ENCODE data around the gene ABCG8. TPM values are rescaled to one million over a fixed set of nuclear protein-coding genes. Genes with fewer than 3 reads are reported as not detected.

Gene ABCG8
- total and polyA plus RNA-seq, 8 donors: 0.03 to 0.06 TPM; not detected in 6

DNA sequence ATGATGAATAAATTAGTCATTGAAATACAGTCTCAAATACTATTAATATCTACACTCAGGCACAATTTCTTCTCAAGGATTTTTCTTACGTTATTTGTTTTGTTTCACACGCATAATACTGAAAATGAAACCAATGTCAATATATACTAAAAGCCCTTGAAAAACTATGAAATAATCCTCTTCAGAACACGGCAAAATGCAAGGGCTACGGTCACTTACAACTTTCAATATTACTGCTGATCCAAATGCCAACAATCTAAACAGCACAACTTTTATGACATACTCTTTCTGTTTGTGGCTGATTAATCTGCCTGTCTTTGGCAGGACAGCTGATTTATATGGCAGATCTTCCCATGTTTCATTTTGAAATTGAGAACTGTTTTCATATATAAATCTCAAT lies 88.7 kb downstream of the ABCG8 start:
- H3K36me3 ChIP-seq: peaks cover 0 to 5% (median 0%) of the 10 kb centered on the region in 3 donors
- H3K27ac ChIP-seq: no peak overlapping the region
- no peaks in the 10 kb centered on the region for H3K4me1 ChIP-seq
- H3K4me3 ChIP-seq: no peak overlapping the region
- no peak for ATAC-seq
- FAIRE-seq: no peak
- no peaks in the 10 kb centered on the region for H3K27me3 ChIP-seq
- TF ChIP-seq, protein P1, sequence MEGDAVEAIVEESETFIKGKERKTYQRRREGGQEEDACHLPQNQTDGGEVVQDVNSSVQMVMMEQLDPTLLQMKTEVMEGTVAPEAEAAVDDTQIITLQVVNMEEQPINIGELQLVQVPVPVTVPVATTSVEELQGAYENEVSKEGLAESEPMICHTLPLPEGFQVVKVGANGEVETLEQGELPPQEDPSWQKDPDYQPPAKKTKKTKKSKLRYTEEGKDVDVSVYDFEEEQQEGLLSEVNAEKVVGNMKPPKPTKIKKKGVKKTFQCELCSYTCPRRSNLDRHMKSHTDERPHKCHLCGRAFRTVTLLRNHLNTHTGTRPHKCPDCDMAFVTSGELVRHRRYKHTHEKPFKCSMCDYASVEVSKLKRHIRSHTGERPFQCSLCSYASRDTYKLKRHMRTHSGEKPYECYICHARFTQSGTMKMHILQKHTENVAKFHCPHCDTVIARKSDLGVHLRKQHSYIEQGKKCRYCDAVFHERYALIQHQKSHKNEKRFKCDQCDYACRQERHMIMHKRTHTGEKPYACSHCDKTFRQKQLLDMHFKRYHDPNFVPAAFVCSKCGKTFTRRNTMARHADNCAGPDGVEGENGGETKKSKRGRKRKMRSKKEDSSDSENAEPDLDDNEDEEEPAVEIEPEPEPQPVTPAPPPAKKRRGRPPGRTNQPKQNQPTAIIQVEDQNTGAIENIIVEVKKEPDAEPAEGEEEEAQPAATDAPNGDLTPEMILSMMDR (IDR thresholded peaks at IDR 0.05): no peak
- WGBS, 2 donors: 84 to 88% methylated on average over 4 of the region's 4 CpGs
- no peaks in the 10 kb centered on the region for H3K9me3 ChIP-seq
- DNase-seq: no peak
- intact Hi-C loops (cut with DNase I): no loop called here

DNA sequence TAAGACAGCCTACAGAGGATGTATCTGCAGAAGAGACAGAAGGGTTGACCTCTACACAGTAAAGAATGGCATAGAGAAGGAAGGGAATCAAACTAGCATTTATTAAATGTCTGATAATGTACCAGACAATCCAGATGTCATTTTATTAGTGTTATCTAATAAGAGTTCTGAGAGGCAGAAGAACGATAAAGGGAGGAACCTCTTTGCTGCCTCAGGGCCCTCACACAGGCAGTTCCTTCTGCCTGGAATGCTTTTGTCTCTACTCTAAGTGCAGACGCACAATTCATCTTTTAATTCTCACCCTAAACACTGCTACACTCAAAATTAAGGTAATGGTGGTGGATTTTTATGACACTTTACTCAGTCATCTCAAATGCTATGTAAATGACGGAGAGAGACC lies 92.5 kb downstream of the ABCG8 start:
- WGBS, 2 donors: 92 to 100% methylated on average over 3 of the region's 3 CpGs
- FAIRE-seq (no peak), DNase-seq (no peak), ATAC-seq (no peak)
- no peak overlapping the region for H3K27ac ChIP-seq
- H3K4me1 ChIP-seq: no peaks in the 10 kb centered on the region
- TF ChIP-seq, protein P1 (IDR thresholded peaks at IDR 0.05): no peak
- H3K9me3 ChIP-seq: no peaks in the 10 kb centered on the region
- no peak overlapping the region for H3K4me3 ChIP-seq
- H3K27me3 ChIP-seq: no peaks in the 10 kb centered on the region
- intact Hi-C loops (cut with DNase I): no loop called here
- H3K36me3 ChIP-seq: peaks cover 0 to 8% (median 0%) of the 10 kb centered on the region in 3 donors

Other genes with a start within 250 kb of the ABCG8 start
- 10 to 100 TPM; 15.9 to 25.1 (median 19.1) TPM for gene THADA, start 242.9 kb upstream of the ABCG8 start, total RNA-seq
- 10 to 100 TPM in 1 of 2 donors, 1 to 10 TPM in 1; 9.4 to 13.3 TPM for gene THADA, start 242.9 kb upstream of the ABCG8 start, polyA plus RNA-seq
- gene PLEKHH2, start 201.7 kb upstream of the ABCG8 start, total RNA-seq: 1 to 10 TPM; 1.6 to 5.3 (median 3.6) TPM
- gene PLEKHH2, start 201.7 kb upstream of the ABCG8 start, polyA plus RNA-seq: 1 to 10 TPM; 2.7 to 3.2 TPM
- 1 to 10 TPM in 1 of 6 donors, under 1 TPM in 5; 0.16 to 1.0 (median 0.25) TPM for gene C1GALT1C1L, start 162.5 kb upstream of the ABCG8 start, total RNA-seq
- gene C1GALT1C1L, start 162.5 kb upstream of the ABCG8 start, polyA plus RNA-seq: 1 to 10 TPM in 1 of 2 donors, under 1 TPM in 1; 0.30 to 1.2 TPM
- gene DYNC2LI1, start 64.9 kb upstream of the ABCG8 start, total RNA-seq: 10 to 100 TPM in 1 of 6 donors, 1 to 10 TPM in 5; 3.8 to 12.0 (median 9.3) TPM
- 10 to 100 TPM in 1 of 2 donors, 1 to 10 TPM in 1; 8.9 to 22.7 TPM for gene DYNC2LI1, start 64.9 kb upstream of the ABCG8 start, polyA plus RNA-seq
- gene ABCG5, start 132 bp upstream of the ABCG8 start, total RNA-seq: under 1 TPM in 1 of 6 donors, not detected in 5; 0.06 TPM
- not detected for gene ABCG5, start 132 bp upstream of the ABCG8 start, polyA plus RNA-seq
- 10 to 100 TPM; 36.3 to 52.1 (median 38.7) TPM for gene LRPPRC, start 157.0 kb downstream of the ABCG8 start, total RNA-seq
- gene LRPPRC, start 157.0 kb downstream of the ABCG8 start, polyA plus RNA-seq: 10 to 100 TPM in 1 of 2 donors, 1 to 10 TPM in 1; 9.4 to 21.1 TPM